ENCODE measurements around the gene ACOT11. TPM values are rescaled to one million over a fixed set of nuclear protein-coding genes. Genes with fewer than 3 reads are reported as not detected.

The ACOT11 gene
- total and polyA plus RNA-seq, 9 donors = 3.0 to 28.4 (median 14.7) TPM

- H3K36me3 ChIP-seq = no peaks in the 10 kb centered on the region
- no peaks in the 10 kb centered on the region for H3K27me3 ChIP-seq
- no peak for DNase-seq
- H3K4me3 ChIP-seq = no peak overlapping the region
- H3K4me1 ChIP-seq (ENCODE audit: insufficient read depth) = no peaks in the 10 kb centered on the region
- intact Hi-C loops (cut with DNase I) = no loop called here
- no peaks in the 10 kb centered on the region for H3K9me3 ChIP-seq
- no peak overlapping the region for H3K27ac ChIP-seq
- 84 to 85% (median 84%) methylated on average over 10 of the region's 10 CpGs for WGBS, 3 donors
- TF ChIP-seq EP300 (IDR thresholded peaks at IDR 0.05) (no peak), CTCF (IDR thresholded peaks at IDR 0.05) (no peak), POLR2A (IDR thresholded peaks at IDR 0.05) (no peak)
Measured at GRCh38 chr1:54601730-54602129, 53.7 kb downstream of the ACOT11 start.

DNA sequence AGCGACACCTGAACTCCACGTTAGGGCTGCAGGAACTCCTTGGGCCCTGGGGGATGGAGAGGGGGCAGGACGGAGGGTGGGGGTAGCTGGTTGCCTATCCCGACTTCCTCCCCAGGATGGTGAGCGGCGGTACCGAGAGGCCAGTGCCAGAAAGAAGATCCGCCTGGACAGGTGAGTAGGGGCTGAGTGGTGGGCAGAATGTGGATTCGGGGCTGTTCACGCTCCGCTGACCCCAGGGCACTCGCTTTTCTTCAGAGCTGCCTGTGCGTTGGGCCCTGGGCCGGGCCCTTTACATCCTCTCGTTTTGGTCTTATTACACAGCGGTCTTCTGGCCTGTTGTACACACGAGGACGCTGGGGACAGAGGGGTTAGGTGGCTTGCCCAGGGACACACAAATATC, 54.5 kb downstream of the ACOT11 start:
- WGBS, 3 donors = 89 to 92% (median 90%) methylated on average over 18 of the region's 18 CpGs
- Histone ChIP-seq H3K9me3 (no peaks in the 10 kb centered on the region), H3K36me3 (no peaks in the 10 kb centered on the region), H3K4me3 (no peak overlapping the region), H3K27me3 (no peaks in the 10 kb centered on the region), H3K4me1 (ENCODE audit: insufficient read depth) (no peaks in the 10 kb centered on the region), H3K27ac (no peak overlapping the region)
- intact Hi-C loops (cut with DNase I) = no loop called here
- TF ChIP-seq EP300 (IDR thresholded peaks at IDR 0.05) = no peak
- no peak for TF ChIP-seq POLR2A (IDR thresholded peaks at IDR 0.05)
- no peak for TF ChIP-seq CTCF (IDR thresholded peaks at IDR 0.05)
- no peak for DNase-seq

DNA sequence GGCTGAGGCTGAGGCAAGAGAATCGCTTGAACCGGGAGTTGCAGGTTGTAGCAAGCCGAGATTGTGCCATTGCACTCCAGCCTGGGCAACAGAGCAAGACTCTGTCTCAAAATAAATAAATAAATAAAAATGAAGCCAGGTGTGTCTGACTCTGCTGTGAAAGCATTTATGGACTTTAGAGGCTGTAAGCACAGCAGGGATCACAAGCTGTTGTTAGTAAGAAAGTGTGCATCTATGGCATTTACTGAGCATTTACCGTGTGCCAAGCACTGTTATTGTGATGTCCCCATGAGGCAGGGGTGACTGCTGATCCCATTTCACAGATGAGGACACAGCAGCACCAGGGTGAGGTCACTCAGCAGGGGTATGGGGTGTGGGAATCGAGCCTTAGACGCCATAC, 55.2 kb downstream of the ACOT11 start:
- no peak overlapping the region for H3K4me3 ChIP-seq
- no peak for DNase-seq
- H3K27ac ChIP-seq = no peak overlapping the region
- no peaks in the 10 kb centered on the region for H3K9me3 ChIP-seq
- no peaks in the 10 kb centered on the region for H3K36me3 ChIP-seq
- intact Hi-C loops (cut with DNase I) = no loop called here
- TF ChIP-seq POLR2A (IDR thresholded peaks at IDR 0.05) (no peak), EP300 (IDR thresholded peaks at IDR 0.05) (no peak), CTCF (IDR thresholded peaks at IDR 0.05) (no peak)
- H3K27me3 ChIP-seq = no peaks in the 10 kb centered on the region
- 90 to 93% (median 92%) methylated on average over 6 of the region's 6 CpGs for WGBS, 3 donors
- no peaks in the 10 kb centered on the region for H3K4me1 ChIP-seq (ENCODE audit: insufficient read depth)

DNA sequence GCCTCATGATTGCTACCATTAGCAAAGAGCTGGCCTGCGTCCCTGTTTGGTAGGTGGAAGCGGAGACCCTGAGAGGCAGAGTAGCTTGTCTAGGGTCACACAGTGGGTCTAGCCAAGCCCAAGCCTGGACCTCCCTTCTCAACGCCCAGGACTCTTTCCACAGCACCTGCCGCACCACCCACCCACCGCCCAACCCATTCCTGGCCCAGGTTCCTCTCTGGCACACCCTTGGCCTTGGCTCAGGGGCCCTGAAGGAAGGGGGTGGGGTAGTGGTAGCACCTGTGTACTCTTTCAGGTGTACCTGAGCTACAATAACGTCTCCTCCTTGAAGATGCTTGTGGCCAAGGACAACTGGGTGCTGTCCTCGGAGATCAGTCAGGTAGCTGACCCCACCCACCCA, 56.0 kb downstream of the ACOT11 start:
- WGBS, 3 donors = 88 to 93% (median 92%) methylated on average over 7 of the region's 7 CpGs
- Histone ChIP-seq H3K4me1 (ENCODE audit: insufficient read depth) (no peaks in the 10 kb centered on the region), H3K36me3 (no peaks in the 10 kb centered on the region), H3K4me3 (no peak overlapping the region), H3K27me3 (no peaks in the 10 kb centered on the region), H3K9me3 (no peaks in the 10 kb centered on the region), H3K27ac (no peak overlapping the region)
- no peak for TF ChIP-seq POLR2A (IDR thresholded peaks at IDR 0.05)
- TF ChIP-seq EP300 (IDR thresholded peaks at IDR 0.05) = no peak
- TF ChIP-seq CTCF (IDR thresholded peaks at IDR 0.05) = no peak
- no peak for DNase-seq
- intact Hi-C loops (cut with DNase I) = no loop called here

Data from ovary (tissue), 9 donors.